Muscle of leg (tissue), 16 donors: Measurements from ENCODE around the gene USP5. TPM values are rescaled to one million over a fixed set of nuclear protein-coding genes. Genes with fewer than 3 reads are reported as not detected.

ENCODE experiments used
- DNase-seq: peaks from one replicate; pipeline ENCODE4 v3.0.0; 2013
- H3K27ac ChIP-seq: one replicate; pipeline ENCODE4 v1.5.1; 2013; ENCODE audit warnings: mild to moderate bottlenecking, low read length, control low read depth
- H3K27me3 ChIP-seq: one replicate; pipeline ENCODE4 v1.6.1; 2013; ENCODE audit warnings: low read length; ENCODE audit not compliant: control insufficient read depth, insufficient read depth
- H3K36me3 ChIP-seq: one replicate; pipeline ENCODE4 v1.6.1; 2013; ENCODE audit warnings: low read length; ENCODE audit not compliant: control insufficient read depth, insufficient read depth
- H3K4me1 ChIP-seq: one replicate; pipeline ENCODE4 v1.6.1; 2013; ENCODE audit warnings: low read length; ENCODE audit not compliant: control insufficient read depth, insufficient read depth
- H3K4me3 ChIP-seq: one replicate; pipeline ENCODE4 v1.5.1; 2013; ENCODE audit warnings: low read length, control low read depth
- H3K9me3 ChIP-seq: replicated peaks from 2 replicates; pipeline ENCODE4 v1.6.1; 2013; ENCODE audit warnings: low read depth, low read length; ENCODE audit not compliant: control insufficient read depth
- WGBS: methylation state at CpG from one replicate; pipeline ENCODE4 v1.1.5; 2013; ENCODE audit warnings: missing lambda C conversion rate; ENCODE audit not compliant: insufficient coverage; 5-methylcytosine and 5-hydroxymethylcytosine counted together
- long read RNA-seq, 11 donors: transcript quantifications; one replicate each; lab custom pipeline, GENCODE V29; 2026
- polyA plus RNA-seq, 8 donors: library from polyadenylated mRNA; unstranded; fragments of 120-200 nt; gene quantifications; one replicate each; pipeline versions ENCODE4 v1.2.1 to v1.2.3, GENCODE V29; 2013; ENCODE audit warnings: inconsistent platforms in 1 of 8, low replicate concordance in 1 of 8; ENCODE audit not compliant: insufficient read length in 8 of 8, insufficient read depth in 1 of 8
- total RNA-seq: library from RNA; stranded (reverse); fragments of 120-200 nt; gene quantifications from one replicate; pipeline ENCODE4 v1.2.4, GENCODE V29; 2013

USP5 gene
- total RNA-seq (60.2 TPM), polyA plus RNA-seq (10 to 100 TPM; 56.2 to 73.9 (median 65.9) TPM)
- long read RNA-seq, donor 1, partial matches to known transcripts: 0 of 2 reads
- long read RNA-seq, donor 1, other reads (novel, unspliced or antisense): 0 of 2 reads
- long read RNA-seq, donor 2, partial matches to known transcripts: 0 of 1 reads
- long read RNA-seq, donor 2, other reads (novel, unspliced or antisense): 0 of 1 reads
- long read RNA-seq, donor 3, partial matches to known transcripts: 14 of 20 reads
- long read RNA-seq, donor 3, other reads (novel, unspliced or antisense): 0 of 20 reads
- long read RNA-seq, donor 4, partial matches to known transcripts: 5 of 7 reads
- long read RNA-seq, donor 4, other reads (novel, unspliced or antisense): 0 of 7 reads
- long read RNA-seq, donor 5, transcript USP5-203 (3 exons, 534 nt): major isoform, 5 of 52 reads
- long read RNA-seq, donor 5, partial matches to known transcripts: 43 of 52 reads
- long read RNA-seq, donor 5, other reads (novel, unspliced or antisense): 0 of 52 reads
- long read RNA-seq, donor 6, partial matches to known transcripts: 13 of 19 reads
- long read RNA-seq, donor 6, other reads (novel, unspliced or antisense): 0 of 19 reads
- long read RNA-seq, donor 7, partial matches to known transcripts: 20 of 22 reads
- long read RNA-seq, donor 7, other reads (novel, unspliced or antisense): 0 of 22 reads
- long read RNA-seq, donor 8, partial matches to known transcripts: 6 of 6 reads
- long read RNA-seq, donor 8, other reads (novel, unspliced or antisense): 0 of 6 reads
- long read RNA-seq, donor 9, partial matches to known transcripts: 7 of 9 reads
- long read RNA-seq, donor 9, other reads (novel, unspliced or antisense): 0 of 9 reads
- long read RNA-seq, donor 10, partial matches to known transcripts: 12 of 14 reads
- long read RNA-seq, donor 10, other reads (novel, unspliced or antisense): 0 of 14 reads
- long read RNA-seq, donor 11, partial matches to known transcripts: 8 of 11 reads
- long read RNA-seq, donor 11, other reads (novel, unspliced or antisense): 0 of 11 reads

GRCh38 chr12:6851921-6852650 lies at the start of gene USP5:
TSS of gene USP5 (plus strand) at chr12:6852150. CDS start at chr12:6852180, 30 bp downstream.
- H3K36me3 ChIP-seq: peaks cover 59% of the 10 kb centered on the region
- H3K9me3 ChIP-seq: no peaks in the 10 kb centered on the region
- DNase-seq: peak; percentile 100
- peak within 1 kb of the TSS; percentile 99 for H3K27ac ChIP-seq
- H3K4me1 ChIP-seq: peaks cover 24% of the 10 kb centered on the region
- H3K27me3 ChIP-seq: no peaks in the 10 kb centered on the region
- H3K4me3 ChIP-seq: peak within 1 kb of the TSS; percentile 80
- WGBS: under 1% methylated on average over 63 of the region's 65 CpGs

GRCh38 chr12:6807170-6807569 lies 44.8 kb upstream of the USP5 start:
- Histone ChIP-seq H3K27ac (no peak overlapping the region), H3K4me1 (no peaks in the 10 kb centered on the region), H3K4me3 (no peak overlapping the region), H3K36me3 (no peaks in the 10 kb centered on the region), H3K27me3 (peaks cover 2% of the 10 kb centered on the region), H3K9me3 (no peaks in the 10 kb centered on the region)
- DNase-seq: no peak
- WGBS: no CpG with 5 or more reads among the region's 1 CpG

GRCh38 chr12:6809056-6809455 lies 42.9 kb upstream of the USP5 start:
- Histone ChIP-seq H3K4me1 (no peaks in the 10 kb centered on the region), H3K36me3 (no peaks in the 10 kb centered on the region), H3K9me3 (no peaks in the 10 kb centered on the region), H3K4me3 (no peak overlapping the region), H3K27ac (no peak overlapping the region), H3K27me3 (peaks cover 2% of the 10 kb centered on the region)
- 75% methylated on average over 10 of the region's 10 CpGs for WGBS
- no peak for DNase-seq

GRCh38 chr12:6810758-6811157 lies 41.2 kb upstream of the USP5 start:
- 63% methylated on average over 1 of the region's 1 CpG for WGBS
- Histone ChIP-seq H3K27ac (no peak overlapping the region), H3K27me3 (peaks cover 4% of the 10 kb centered on the region), H3K4me3 (no peak overlapping the region), H3K36me3 (no peaks in the 10 kb centered on the region), H3K9me3 (no peaks in the 10 kb centered on the region), H3K4me1 (no peaks in the 10 kb centered on the region)
- no peak for DNase-seq

- no CpG with 5 or more reads among the region's 4 CpGs for WGBS
- no peaks in the 10 kb centered on the region for H3K9me3 ChIP-seq
These were observed 38.6 kb upstream of the USP5 start for GRCh38 chr12:6813363-6813762.

GRCh38 chr12:6816598-6816997 lies 35.4 kb upstream of the USP5 start:
- Histone ChIP-seq H3K4me3 (no peak overlapping the region), H3K27ac (no peak overlapping the region), H3K36me3 (no peaks in the 10 kb centered on the region), H3K4me1 (peaks cover 23% of the 10 kb centered on the region), H3K9me3 (no peaks in the 10 kb centered on the region), H3K27me3 (peaks cover 4% of the 10 kb centered on the region)
- no CpG with 5 or more reads among the region's 3 CpGs for WGBS
- DNase-seq: no peak

More at GRCh38 chr12:6813363-6813762, 38.6 kb upstream of the USP5 start:
- H3K4me1 ChIP-seq: no peaks in the 10 kb centered on the region
- peaks cover 4% of the 10 kb centered on the region for H3K27me3 ChIP-seq
- no peak for DNase-seq
- H3K4me3 ChIP-seq: no peak overlapping the region
- H3K27ac ChIP-seq: no peak overlapping the region
- no peaks in the 10 kb centered on the region for H3K36me3 ChIP-seq

- Histone ChIP-seq H3K4me1 (peaks cover 28% of the 10 kb centered on the region), H3K9me3 (no peaks in the 10 kb centered on the region), H3K36me3 (no peaks in the 10 kb centered on the region), H3K27ac (no peak overlapping the region), H3K27me3 (peaks cover 2% of the 10 kb centered on the region), H3K4me3 (no peak overlapping the region)
- no peak for DNase-seq
- WGBS: 53% methylated on average over 6 of the region's 8 CpGs
These were observed 34.9 kb upstream of the USP5 start for GRCh38 chr12:6817098-6817497.

GRCh38 chr12:6817662-6818157 lies 34.2 kb upstream of the USP5 start:
- Histone ChIP-seq H3K27me3 (peaks cover 2% of the 10 kb centered on the region), H3K27ac (no peak overlapping the region), H3K9me3 (no peaks in the 10 kb centered on the region), H3K36me3 (no peaks in the 10 kb centered on the region), H3K4me3 (no peak overlapping the region), H3K4me1 (peaks cover 33% of the 10 kb centered on the region)
- 78% methylated on average over 19 of the region's 20 CpGs for WGBS
- no peak for DNase-seq

- H3K27me3 ChIP-seq: peaks cover 2% of the 10 kb centered on the region
- H3K4me3 ChIP-seq: no peak overlapping the region
- WGBS: 50% methylated on average over 6 of the region's 10 CpGs
- H3K27ac ChIP-seq: no peak overlapping the region
- no peaks in the 10 kb centered on the region for H3K9me3 ChIP-seq
- peaks cover 36% of the 10 kb centered on the region for H3K4me1 ChIP-seq
- DNase-seq: no peak
- H3K36me3 ChIP-seq: no peaks in the 10 kb centered on the region
These were observed 33.7 kb upstream of the USP5 start for GRCh38 chr12:6818222-6818621.
